ENCODE results near the gene KLHL8.

- TF ChIP-seq CTCF (IDR thresholded peaks at IDR 0.05) (no peak), EZH2 (IDR thresholded peaks at IDR 0.05; ENCODE audit: borderline replicate concordance, insufficient read depth, low read depth, low read length, poor library complexity, severe bottlenecking) (no peak)
Measured at GRCh38 chr4:87122252-87122651, 98.2 kb downstream of the KLHL8 start.

Measured in B cell (primary cell).